SU-DHL-6 (cell line): ENCODE results near the gene PCDH12.

Experiments
- H2AFZ ChIP-seq: fragments of 200-600 bp; sonication (generic); 2 replicates; pipeline ENCODE4 v1.6.1; 2014; ENCODE audit warnings: low read depth, mild to moderate bottlenecking, moderate library complexity, mixed read lengths, antibody characterized with exemption, low read length; ENCODE audit not compliant: severe bottlenecking
- H3F3A ChIP-seq: fragments of 200-600 bp; shearing (Covaris generic); 2 replicates; pipeline ENCODE4 v1.6.0; 2016; ENCODE audit warnings: antibody characterized with exemption, mild to moderate bottlenecking; ENCODE audit not compliant: insufficient read depth
- H3K27ac ChIP-seq: fragments of 200-600 bp; sonication (generic); 2 replicates; pipeline ENCODE4 v1.5.1; 2016; ENCODE audit warnings: low read depth, mild to moderate bottlenecking, low read length, moderate library complexity, mixed read lengths
- H3K27me3 ChIP-seq: fragments of 200-600 bp; sonication (generic), shearing (Covaris generic); 2 replicates; pipeline ENCODE4 v1.6.0; 2014; ENCODE audit warnings: mild to moderate bottlenecking, low read length
- H3K36me3 ChIP-seq: fragments of 200-600 bp; sonication (generic); 2 replicates; pipeline ENCODE4 v1.6.1; 2014; ENCODE audit warnings: mild to moderate bottlenecking, low read length, mixed read lengths
- H3K4me2 ChIP-seq: fragments of 300-600, 200-600 bp; shearing (Covaris generic), sonication (generic); 2 replicates; pipeline ENCODE4 v1.6.0; 2014; ENCODE audit warnings: low read length, low read depth, mild to moderate bottlenecking; ENCODE audit not compliant: poor library complexity, severe bottlenecking
- H3K4me3 ChIP-seq: fragments of 200-600 bp; sonication (generic); 2 replicates; pipeline ENCODE4 v1.5.1; 2014; ENCODE audit warnings: antibody characterized with exemption, low read length, mild to moderate bottlenecking, mixed read lengths; ENCODE audit not compliant: insufficient read depth, poor library complexity, severe bottlenecking
- H3K79me2 ChIP-seq: fragments of 200-600 bp; sonication (generic); 2 replicates; pipeline ENCODE4 v1.6.1; 2014; ENCODE audit warnings: mild to moderate bottlenecking, low read length, moderate library complexity; ENCODE audit not compliant: insufficient read depth
- H3K9ac ChIP-seq: fragments of 200-600 bp; sonication (generic); 2 replicates; pipeline ENCODE4 v1.7.0; 2014; ENCODE audit warnings: mild to moderate bottlenecking, low read length
- H3K9me2 ChIP-seq: fragments of 200-600 bp; sonication (generic); replicated peaks from 2 replicates; pipeline ENCODE4 v1.6.1; 2014; ENCODE audit warnings: low read length; ENCODE audit not compliant: insufficient read depth
- H3K9me3 ChIP-seq: fragments of 200-600 bp; sonication (generic); 2 replicates; pipeline ENCODE4 v1.6.1; 2014; ENCODE audit warnings: low read length, mixed read lengths; ENCODE audit not compliant: insufficient read depth
- H4K20me1 ChIP-seq: fragments of 200-600 bp; sonication (generic); 2 replicates; pipeline ENCODE4 v1.6.1; 2014; ENCODE audit warnings: low read depth, mild to moderate bottlenecking, antibody characterized with exemption, low read length, moderate library complexity, mixed read lengths
- EZH2phosphoT487 ChIP-seq: fragments of 200-600 bp; sonication (generic), shearing (Covaris generic); conservative IDR thresholded peaks from 2 replicates; pipeline ENCODE4 v1.6.1; 2018; ENCODE audit warnings: mild to moderate bottlenecking, antibody characterized with exemption, low read length, moderate library complexity, mixed read lengths
- TF ChIP-seq, protein P1 (sequence below): fragments of 200-600 bp; sonication (generic); IDR thresholded peaks from one replicate; pipeline ENCODE4 v1.5.1; 2017; ENCODE audit warnings: antibody characterized with exemption, mild to moderate bottlenecking, low read length, moderate library complexity; ENCODE audit not compliant: insufficient read depth, poor library complexity, severe bottlenecking

PCDH12 gene

DNA sequence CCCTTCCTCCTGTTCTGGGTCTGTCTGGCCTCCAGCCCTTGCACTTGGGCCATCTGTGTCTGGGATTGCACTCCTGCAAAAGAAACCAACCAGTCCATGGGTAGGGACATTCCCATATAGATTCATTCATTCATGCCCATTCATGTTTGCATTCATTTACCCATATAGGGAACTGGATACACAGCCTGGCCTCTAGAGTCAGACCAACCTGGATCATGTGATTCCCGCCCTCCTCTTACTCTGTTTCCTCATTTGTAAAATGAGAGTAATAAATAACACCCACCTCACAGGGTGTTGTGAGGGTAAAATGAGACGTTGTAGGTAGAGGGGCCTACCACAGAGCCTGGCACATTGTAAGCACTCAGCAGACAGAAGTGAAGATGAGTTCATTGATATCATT lies 8.5 kb downstream of the PCDH12 start:
- H3K9me3 ChIP-seq, result no peaks in the 10 kb centered on the region
- H3K9me2 ChIP-seq, result no peaks in the 10 kb centered on the region
- no peaks in the 10 kb centered on the region for H3F3A ChIP-seq
- no peaks in the 10 kb centered on the region for H3K27me3 ChIP-seq
- H3K9ac ChIP-seq, result no peak overlapping the region
- no peak overlapping the region for H3K4me2 ChIP-seq
- no peaks in the 10 kb centered on the region for H3K79me2 ChIP-seq
- no peak overlapping the region for H2AFZ ChIP-seq
- H3K4me3 ChIP-seq, result no peak overlapping the region
- H4K20me1 ChIP-seq, result no peaks in the 10 kb centered on the region
- H3K36me3 ChIP-seq, result no peaks in the 10 kb centered on the region
- TF ChIP-seq EZH2phosphoT487, result no peak
- TF ChIP-seq, protein P1, sequence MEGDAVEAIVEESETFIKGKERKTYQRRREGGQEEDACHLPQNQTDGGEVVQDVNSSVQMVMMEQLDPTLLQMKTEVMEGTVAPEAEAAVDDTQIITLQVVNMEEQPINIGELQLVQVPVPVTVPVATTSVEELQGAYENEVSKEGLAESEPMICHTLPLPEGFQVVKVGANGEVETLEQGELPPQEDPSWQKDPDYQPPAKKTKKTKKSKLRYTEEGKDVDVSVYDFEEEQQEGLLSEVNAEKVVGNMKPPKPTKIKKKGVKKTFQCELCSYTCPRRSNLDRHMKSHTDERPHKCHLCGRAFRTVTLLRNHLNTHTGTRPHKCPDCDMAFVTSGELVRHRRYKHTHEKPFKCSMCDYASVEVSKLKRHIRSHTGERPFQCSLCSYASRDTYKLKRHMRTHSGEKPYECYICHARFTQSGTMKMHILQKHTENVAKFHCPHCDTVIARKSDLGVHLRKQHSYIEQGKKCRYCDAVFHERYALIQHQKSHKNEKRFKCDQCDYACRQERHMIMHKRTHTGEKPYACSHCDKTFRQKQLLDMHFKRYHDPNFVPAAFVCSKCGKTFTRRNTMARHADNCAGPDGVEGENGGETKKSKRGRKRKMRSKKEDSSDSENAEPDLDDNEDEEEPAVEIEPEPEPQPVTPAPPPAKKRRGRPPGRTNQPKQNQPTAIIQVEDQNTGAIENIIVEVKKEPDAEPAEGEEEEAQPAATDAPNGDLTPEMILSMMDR, result no peak
- no peak overlapping the region for H3K27ac ChIP-seq

DNA sequence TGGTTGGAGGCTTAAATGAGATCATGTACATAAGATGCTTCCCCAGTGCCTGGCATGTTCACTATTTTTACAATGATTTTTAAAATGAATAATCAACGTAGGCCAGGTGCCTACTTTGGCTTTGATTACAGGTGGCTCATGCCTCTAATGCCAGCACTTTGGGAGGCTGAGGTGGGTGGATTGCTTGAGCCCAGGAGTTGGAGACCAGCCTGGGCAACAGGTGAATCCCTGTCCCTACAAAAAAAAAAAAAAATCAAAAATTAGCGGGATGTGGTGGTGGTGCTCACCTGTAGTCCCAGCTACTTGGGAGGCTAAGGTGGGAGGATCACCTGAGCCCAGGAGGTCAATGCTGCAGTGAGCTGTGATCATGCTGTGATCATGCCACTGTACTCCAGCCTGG lies 9.2 kb downstream of the PCDH12 start:
- H2AFZ ChIP-seq, result no peak overlapping the region
- no peaks in the 10 kb centered on the region for H3K27me3 ChIP-seq
- H4K20me1 ChIP-seq, result no peaks in the 10 kb centered on the region
- H3K9me3 ChIP-seq, result no peaks in the 10 kb centered on the region
- H3K79me2 ChIP-seq, result no peaks in the 10 kb centered on the region
- H3K36me3 ChIP-seq, result no peaks in the 10 kb centered on the region
- no peak for TF ChIP-seq EZH2phosphoT487
- TF ChIP-seq, protein P1, result no peak
- no peaks in the 10 kb centered on the region for H3K9me2 ChIP-seq
- no peak overlapping the region for H3K4me2 ChIP-seq
- no peaks in the 10 kb centered on the region for H3F3A ChIP-seq
- H3K9ac ChIP-seq, result no peak overlapping the region
- H3K27ac ChIP-seq, result no peak overlapping the region
- H3K4me3 ChIP-seq, result no peak overlapping the region

DNA sequence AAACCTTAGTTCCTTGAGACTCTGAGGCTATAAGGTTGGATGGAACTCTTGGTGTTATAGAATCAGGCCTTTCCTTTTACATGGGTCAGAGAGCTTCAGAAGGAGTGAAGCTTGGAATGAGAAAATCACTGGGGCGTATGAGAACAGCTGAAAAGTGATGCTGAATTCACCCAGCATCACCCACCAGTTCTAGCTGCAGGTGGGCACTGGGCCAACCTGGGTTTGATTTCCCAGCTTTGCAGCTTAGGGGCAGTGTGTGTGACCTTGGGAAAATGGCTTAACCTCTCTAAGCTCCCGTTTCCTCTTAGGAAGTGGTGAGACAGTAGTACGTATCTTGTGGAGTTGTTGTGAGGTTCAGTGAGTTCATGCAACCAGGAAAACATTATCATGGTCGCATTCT lies 10.7 kb downstream of the PCDH12 start:
- H3K4me2 ChIP-seq, result no peak overlapping the region
- H3K27me3 ChIP-seq, result no peaks in the 10 kb centered on the region
- no peaks in the 10 kb centered on the region for H3K9me3 ChIP-seq
- no peak overlapping the region for H3K9ac ChIP-seq
- H3K9me2 ChIP-seq, result no peaks in the 10 kb centered on the region
- H3K27ac ChIP-seq, result no peak overlapping the region
- no peaks in the 10 kb centered on the region for H4K20me1 ChIP-seq
- H2AFZ ChIP-seq, result no peak overlapping the region
- H3K79me2 ChIP-seq, result no peaks in the 10 kb centered on the region
- TF ChIP-seq, protein P1, result no peak
- TF ChIP-seq EZH2phosphoT487, result no peak
- H3K4me3 ChIP-seq, result no peak overlapping the region
- H3F3A ChIP-seq, result no peaks in the 10 kb centered on the region
- H3K36me3 ChIP-seq, result no peaks in the 10 kb centered on the region

DNA sequence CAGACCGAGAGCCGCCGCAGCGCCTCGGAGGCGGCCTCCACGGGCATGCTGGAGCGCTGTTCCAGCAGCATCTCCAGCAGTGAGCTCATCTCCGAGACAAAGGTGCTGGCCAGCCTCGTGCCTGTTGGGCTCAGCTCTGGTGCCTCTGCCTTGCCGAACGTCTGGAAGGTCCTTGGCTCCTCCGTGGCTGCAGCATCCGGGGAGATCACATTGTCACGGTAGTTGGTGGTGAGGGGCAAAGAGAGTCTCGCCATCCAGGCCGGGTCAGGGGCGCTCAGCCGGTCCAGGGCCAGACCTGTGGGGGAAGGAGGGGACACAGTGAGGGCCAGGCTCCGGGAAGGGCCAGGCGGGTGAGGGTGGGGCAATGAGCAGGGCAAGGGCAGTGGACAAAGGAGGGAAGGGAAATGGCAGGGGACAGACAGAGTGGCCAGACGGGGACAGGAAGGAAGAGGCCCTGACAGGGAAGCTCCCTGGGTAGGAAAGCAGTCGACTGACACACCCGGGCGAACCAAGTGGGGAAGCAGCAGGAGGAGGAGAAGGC lies 12.4 kb downstream of the PCDH12 start:
- H3K4me2 ChIP-seq, result no peak overlapping the region
- no peak for TF ChIP-seq EZH2phosphoT487
- TF ChIP-seq, protein P1, result no peak
- H3K27ac ChIP-seq, result no peak overlapping the region
- H3F3A ChIP-seq, result no peaks in the 10 kb centered on the region; the same call in 1 of the 2 replicates
- no peaks in the 10 kb centered on the region for H3K79me2 ChIP-seq
- no peaks in the 10 kb centered on the region for H3K27me3 ChIP-seq
- no peaks in the 10 kb centered on the region for H3K9me3 ChIP-seq
- H3K9me2 ChIP-seq, result no peaks in the 10 kb centered on the region
- no peak overlapping the region for H3K9ac ChIP-seq
- no peak overlapping the region for H3K4me3 ChIP-seq
- H4K20me1 ChIP-seq, result no peaks in the 10 kb centered on the region
- H3K36me3 ChIP-seq, result no peaks in the 10 kb centered on the region
- no peak overlapping the region for H2AFZ ChIP-seq
